K562 (cell line): ENCODE results near the gene CNPPD1. TPM values are rescaled to one million over a fixed set of nuclear protein-coding genes. Genes with fewer than 3 reads are reported as not detected.

ENCODE experiments used
- BRF2 ChIP-seq: IDR thresholded peaks from 3 replicates; pipeline ENCODE4 v1.6.1; 2011; ENCODE audit warnings: borderline replicate concordance, mild to moderate bottlenecking; ENCODE audit not compliant: insufficient read length, insufficient read depth
- E2F6 ChIP-seq, 2 experiments: IDR thresholded peaks; 2 replicates each; pipeline ENCODE4 v1.6.1; 2011; ENCODE audit warnings: borderline replicate concordance in 1 of 2, control low read depth in 1 of 2, low read depth in 1 of 2, low read length in 1 of 2, mild to moderate bottlenecking in 1 of 2, mixed read lengths in 1 of 2, moderate library complexity in 1 of 2; ENCODE audit not compliant: insufficient read depth in 1 of 2, insufficient read length in 1 of 2, poor library complexity in 1 of 2, severe bottlenecking in 1 of 2; ENCODE audit errors: extremely low read depth in 1 of 2
- HOMEZ ChIP-seq: fragments of 250-450 bp; sonication (Bioruptor Pico); IDR thresholded peaks from 2 replicates; pipeline ENCODE4 v1.4.0; 2020; ENCODE audit warnings: mild to moderate bottlenecking, moderate library complexity
- NFE2 ChIP-seq: IDR thresholded peaks from 2 replicates; pipeline ENCODE4 v1.6.1; 2014; ENCODE audit warnings: antibody characterized with exemption, low read depth
- RBM22 ChIP-seq: fragments of 200-400 bp; formaldehyde crosslinking; IDR thresholded peaks from 2 replicates; pipeline ENCODE4 v1.6.1; 2018; ENCODE audit warnings: low read length, low read depth; ENCODE audit not compliant: poor library complexity, severe bottlenecking
- VEZF1 ChIP-seq: fragments of 200-800 bp; sonication (Bioruptor generic); IDR thresholded peaks from 2 replicates; pipeline ENCODE4 v1.6.1; 2017; ENCODE audit warnings: missing genetic modification characterization, missing compliant biosample characterization
- ZBTB7A ChIP-seq: IDR thresholded peaks from 2 replicates; pipeline ENCODE4 v1.6.1; 2011; ENCODE audit warnings: low read depth, mild to moderate bottlenecking, low read length, moderate library complexity, borderline replicate concordance; ENCODE audit not compliant: control insufficient read depth
- ZNF224 ChIP-seq: sonication (generic); formaldehyde crosslinking; IDR thresholded peaks from 2 replicates; pipeline ENCODE4 v1.8.0; 2022; ENCODE audit warnings: mild to moderate bottlenecking, missing genetic modification reagents
- ZNF263 ChIP-seq: sonication (generic); formaldehyde crosslinking; IDR thresholded peaks from 2 replicates; pipeline ENCODE4 v1.8.0; 2022; ENCODE audit warnings: mild to moderate bottlenecking, missing genetic modification reagents, borderline replicate concordance
- ZNF318 ChIP-seq, 2 experiments: fragments of 450-650 bp; IDR thresholded peaks; 2 replicates each; pipeline ENCODE4 v1.6.1; 2016; ENCODE audit warnings: mild to moderate bottlenecking in 2 of 2, borderline replicate concordance in 1 of 2, low read depth in 1 of 2, moderate library complexity in 1 of 2
- ZNF551 ChIP-seq: fragments of 250-450 bp; sonication (Bioruptor Pico); IDR thresholded peaks from 2 replicates; pipeline ENCODE4 v1.5.0; 2021; ENCODE audit warnings: mild to moderate bottlenecking, moderate library complexity
- polyA plus RNA-seq, 8 experiments: library from polyadenylated mRNA; depleted of rRNA in 4 of 8; stranded (reverse) in 5 of 8; unstranded in 3 of 8; fragments of >200 nt; fragmentation: Nextera tagmentation in 2 of 8; fragmentation: Illumina TruSeq in 1 of 8; extraction: Ambion mirVana in 2 of 8; extraction: Trizol in 1 of 8; gene quantifications; 2 replicates each; pipeline versions ENCODE4 v1.2.1 to v1.2.3, GENCODE V29; 2011 to 2014; ENCODE audit warnings: inconsistent platforms in 1 of 8, missing spikeins in 1 of 8
- total RNA-seq, 7 experiments: library from RNA; depleted of rRNA in 6 of 7; stranded (reverse); fragments of >200 nt in 6 of 7; fragmentation: Illumina TruSeq in 2 of 7; extraction: Trizol in 2 of 7; gene quantifications; 2 replicates each; pipeline versions ENCODE4 v1.2.1 to v1.2.3, GENCODE V29; 2011 to 2021; ENCODE audit warnings: low replicate concordance in 1 of 7

The CNPPD1 gene
- total and polyA plus RNA-seq, 9 of the 15 experiments (the other 6 are each of a cell fraction or from before 2014, with no cell fraction given) = 9.9 to 53.5 (median 27.0) TPM

- TF ChIP-seq VEZF1 (CRISPR knock-in tag) = 0 out of 2 replicates have a peak, but pooled peaks have one; percentile 25
- TF ChIP-seq ZNF551 (CRISPR knock-in tag) = no peak
- TF ChIP-seq ZNF224 (CRISPR knock-in tag) = no peak
- no peak for TF ChIP-seq ZBTB7A
- no peak for TF ChIP-seq RBM22
- TF ChIP-seq HOMEZ (CRISPR knock-in tag) = no peak
- no peak for TF ChIP-seq ZNF318 (IDR thresholded peaks at IDR 0.05; ENCODE audit: borderline replicate concordance in 1 of 2, low read depth in 1 of 2)
- no peak for TF ChIP-seq ZNF263 (CRISPR knock-in tag)
- TF ChIP-seq BRF2 = no peak
- TF ChIP-seq E2F6 (IDR thresholded peaks at IDR 0.05; ENCODE audit: borderline replicate concordance in 1 of 2, extremely low read depth in 1 of 2, insufficient read depth in 1 of 2, insufficient read length in 1 of 2, low read depth in 1 of 2, low read length in 1 of 2, poor library complexity in 1 of 2, severe bottlenecking in 1 of 2) = no peak
- no peak for TF ChIP-seq NFE2
These were observed 52.2 kb downstream of the CNPPD1 start (continued) for GRCh38 chr2:219124381-219125110.
